HCT116 (cell line): Measurements from ENCODE around the gene ZNF823. TPM values are rescaled to one million over a fixed set of nuclear protein-coding genes. Genes with fewer than 3 reads are reported as not detected.

Experiments
- ATAC-seq: fragments of 200-7000 bp; cut with Tn5 transposase; 2 replicates; pipeline ENCODE4 v1.9.1; 2020; ENCODE audit warnings: mild to moderate bottlenecking, moderate library complexity
- BruUV-seq: library from RNA; stranded (reverse); fragments of 400-500 nt; replicated peaks from 2 replicates; lab custom pipeline; 2021; lab: Mats Ljungman, UMichigan
- CTCF ChIA-PET: fragments of 300-600 bp; sonication (Branson Sonifier 250); formaldehyde crosslinking; loops from one replicate; lab custom pipeline; 2021; ENCODE audit warnings: antibody characterized with exemption; lab: Charles Lee
- POLR2A ChIA-PET: fragments of 300-600, 350-600 bp; sonication (Branson Sonifier 250); formaldehyde crosslinking; loops from one replicate; lab custom pipeline; 2021; ENCODE audit warnings: antibody characterized with exemption; lab: Charles Lee
- RAD21 ChIA-PET, 2 experiments: fragments of 300-600 bp; sonication (Branson Sonifier 250); formaldehyde crosslinking; loops; one replicate each; lab custom pipeline; 2023; ENCODE audit warnings: low total read pairs in 2 of 2; ENCODE audit not compliant: uncharacterized antibody in 2 of 2, unreplicated experiment in 2 of 2, low non-redundant PET in 1 of 2; lab: Charles Lee
- DNase-seq: peaks from one replicate; pipeline ENCODE4 v3.0.0-alpha.2; 2010; ENCODE audit warnings: low read depth, low spot score
- H2AFZ ChIP-seq: fragments of 200-600 bp; shearing (Covaris generic), sonication (generic); 2 replicates; pipeline ENCODE4 v1.6.1; 2017; ENCODE audit warnings: low read depth, mixed run types, mixed read lengths, antibody characterized with exemption, low read length; ENCODE audit not compliant: poor library complexity, severe bottlenecking
- H3K27ac ChIP-seq: 2 replicates; pipeline ENCODE4 v1.5.1; 2012; ENCODE audit warnings: low read depth, low read length
- H3K27me3 ChIP-seq: fragments of 200-600 bp; sonication (generic); 2 replicates; pipeline ENCODE4 v1.6.1; 2016; ENCODE audit warnings: mixed run types, low read length, mixed read lengths; ENCODE audit not compliant: insufficient read depth
- H3K36me3 ChIP-seq, 2 experiments: fragments of 200-500 bp in 1 of 2; fragments of 200-600 bp in 1 of 2; sonication (Bioruptor generic) in 1 of 2; sonication (generic) in 1 of 2; 2 replicates each; pipeline versions ENCODE4 v1.5.1 to v1.6.1; 2014 to 2016; ENCODE audit warnings: low read length in 2 of 2, inconsistent platforms in 1 of 2, mixed read lengths in 1 of 2, mixed run types in 1 of 2; ENCODE audit not compliant: insufficient read depth in 2 of 2, control insufficient read depth in 1 of 2
- H3K4me1 ChIP-seq, 2 experiments: fragments of 200-600 bp in 1 of 2; sonication (generic) in 1 of 2; 2 replicates each; pipeline versions ENCODE4 v1.5.1 to v1.6.1; 2012 to 2017; ENCODE audit warnings: low read length in 2 of 2, inconsistent platforms in 1 of 2, mild to moderate bottlenecking in 1 of 2, mixed read lengths in 1 of 2, mixed run types in 1 of 2, moderate library complexity in 1 of 2; ENCODE audit not compliant: insufficient read depth in 2 of 2, control insufficient read depth in 1 of 2
- H3K4me2 ChIP-seq: fragments of 200-600 bp; sonication (generic); 2 replicates; pipeline ENCODE4 v1.6.1; 2017; ENCODE audit warnings: mixed run types, low read length, mixed read lengths
- H3K4me3 ChIP-seq, 2 experiments: fragments of 200-600 bp in 1 of 2; sonication (generic) in 1 of 2; replicated peaks in 1 of 2; 2 replicates each; pipeline ENCODE4 v1.5.1; 2011 to 2016; ENCODE audit warnings: low read length in 2 of 2, control low read depth in 1 of 2, low read depth in 1 of 2, mild to moderate bottlenecking in 1 of 2, mixed read lengths in 1 of 2, mixed run types in 1 of 2
- H3K79me2 ChIP-seq: fragments of 200-600 bp; sonication (generic); 2 replicates; pipeline ENCODE4 v1.6.1; 2017; ENCODE audit warnings: mild to moderate bottlenecking, mixed run types, low read length, moderate library complexity, mixed read lengths; ENCODE audit not compliant: insufficient read depth
- H3K9ac ChIP-seq: fragments of 200-600 bp; sonication (generic); 2 replicates; pipeline ENCODE4 v1.6.1; 2016; ENCODE audit warnings: low read length, mixed read lengths
- H3K9me2 ChIP-seq: fragments of 200-600 bp; sonication (generic), shearing (Covaris generic); 2 replicates; pipeline ENCODE4 v1.6.1; 2017; ENCODE audit warnings: mixed run types, mild to moderate bottlenecking, moderate library complexity; ENCODE audit not compliant: insufficient read depth
- H3K9me3 ChIP-seq, 2 experiments: fragments of 200-500 bp in 1 of 2; fragments of 200-600 bp in 1 of 2; sonication (Bioruptor generic) in 1 of 2; sonication (generic) in 1 of 2; 2 replicates each; pipeline ENCODE4 v1.6.1; 2014 to 2017; ENCODE audit warnings: low read length in 2 of 2, mixed read lengths in 2 of 2, inconsistent platforms in 1 of 2, low read depth in 1 of 2, mild to moderate bottlenecking in 1 of 2, mixed run types in 1 of 2, moderate library complexity in 1 of 2; ENCODE audit not compliant: control insufficient read depth in 1 of 2, insufficient read depth in 1 of 2
- H4K20me1 ChIP-seq: fragments of 200-600 bp; sonication (generic), shearing (Covaris generic); 2 replicates; pipeline ENCODE4 v1.6.1; 2017; ENCODE audit warnings: mixed run types, mild to moderate bottlenecking, moderate library complexity; ENCODE audit not compliant: insufficient read depth
- ATF3 ChIP-seq: IDR thresholded peaks from 2 replicates; pipeline ENCODE4 v1.6.1; 2012
- JUND ChIP-seq: IDR thresholded peaks from 2 replicates; pipeline ENCODE4 v1.6.1; 2012
- REST ChIP-seq: IDR thresholded peaks from 2 replicates; pipeline ENCODE4 v1.6.1; 2012; ENCODE audit warnings: low read depth
- ZFX ChIP-seq: fragments of 450-650 bp; IDR thresholded peaks from 2 replicates; pipeline ENCODE4 v1.6.1; 2017
- intact Hi-C: fragments of 100-400 bp; cut with micrococcal nuclease; formaldehyde crosslinking; loops from 2 replicates; pipeline ENCODE4 v1.10.0; 2022
- total RNA-seq: library from RNA; stranded (reverse); gene quantifications from one replicate; pipeline ENCODE4 v1.2.1, GENCODE V29; 2021; ENCODE audit not compliant: unreplicated experiment

Gene ZNF823
- total RNA-seq, 1 experiment from 2014 or later, result 4.7 TPM

GRCh38 chr19:11745869-11746268 lies 7.1 kb upstream of the ZNF823 start (continued):
- TF ChIP-seq REST, result no peak
- no peak for TF ChIP-seq ATF3

GRCh38 chr19:11737964-11738745 lies 591 bp downstream of the ZNF823 start:
- Histone ChIP-seq H3K36me3 (no peaks in the 10 kb centered on the region), H3K27ac (peak overlapping the region; percentile 82), H3K4me3 (peak overlapping the region; percentile 89 to 91), H3K9me2 (no peaks in the 10 kb centered on the region), H3K4me2 (peak overlapping the region; percentile 89), H2AFZ (no peak overlapping the region), H3K9me3 (no peaks in the 10 kb centered on the region), H3K9ac (peak overlapping the region; percentile 89), H4K20me1 (no peaks in the 10 kb centered on the region), H3K4me1 (peaks cover 16 to 36% of the 10 kb centered on the region in 2 experiments), H3K27me3 (no peaks in the 10 kb centered on the region), H3K79me2 (peaks cover 36% of the 10 kb centered on the region)
- intact Hi-C loops, result loop anchor here (2.0 to 5.0 kb wide), 2 partner anchors 46 to 663 kb away; partner anchors contain the start of gene ZNF799
- ChIA-PET CTCF (no interaction called here), POLR2A (interaction anchor here (2.3 kb wide), 1 partner anchor 44 kb away, joined by 5 read pairs; no protein-coding TSS in a partner anchor), RAD21 (no interaction called here)
- BruUV-seq, result no TSS peak
- no peak for DNase-seq
- peak; percentile 49 for ATAC-seq
- no peak for TF ChIP-seq JUND
- peak; percentile 70 for TF ChIP-seq ZFX
